HG03280 (cell line): ENCODE data around the gene SIPA1L3.

ENCODE experiments used
- ATAC-seq: cut with Tn5 transposase; IDR thresholded peaks from one replicate; pipeline ENCODE4 v1.9.1; 2021; ENCODE audit warnings: mild to moderate bottlenecking, moderate library complexity; ENCODE audit not compliant: unreplicated experiment

The SIPA1L3 gene

GRCh38 chr19:37994823-37995130 is 87.8 kb downstream of the SIPA1L3 start:
- ATAC-seq: no peak

DNA sequence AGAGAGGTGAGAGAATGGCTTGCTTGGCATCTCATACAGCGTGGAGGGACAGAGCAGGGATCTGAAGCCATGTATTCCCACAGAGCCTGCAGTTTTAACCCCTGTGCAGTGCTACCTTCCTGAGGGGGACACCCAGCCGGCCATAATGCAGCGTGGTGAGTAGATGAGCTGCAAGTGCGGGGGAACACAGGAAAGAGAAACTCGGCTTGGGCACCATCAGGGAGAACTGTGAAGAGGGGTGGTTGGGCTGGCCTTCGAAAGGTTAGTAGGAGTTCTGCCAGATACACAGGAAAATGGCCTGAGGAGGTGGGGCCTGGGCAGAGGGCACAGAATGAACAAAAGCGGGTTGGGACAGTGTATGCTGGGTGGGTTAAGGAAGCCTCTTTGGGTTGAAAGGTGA is 88.3 kb downstream of the SIPA1L3 start:
- ATAC-seq: no peak

DNA sequence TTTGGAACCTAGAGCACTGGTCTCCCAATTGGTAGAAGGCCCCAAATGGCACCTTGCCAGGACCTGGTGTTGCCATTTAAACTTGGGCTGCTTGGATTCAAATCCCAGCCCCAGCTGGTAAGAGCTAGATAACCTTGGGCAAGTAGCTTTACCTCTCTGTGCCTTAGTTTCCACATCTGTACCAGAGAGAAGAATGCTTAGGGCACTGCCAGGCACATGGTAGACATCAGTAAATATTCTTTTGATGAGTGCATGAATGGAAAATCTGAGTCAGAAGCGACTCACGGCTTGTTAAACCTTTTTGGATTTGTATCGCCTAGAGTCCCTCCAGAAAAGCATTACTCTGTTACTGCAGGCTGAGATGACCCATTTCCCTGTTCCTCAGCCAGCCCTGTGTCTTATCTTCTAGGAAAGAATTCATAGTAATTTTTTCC is 90.9 kb downstream of the SIPA1L3 start:
- ATAC-seq: no peak

- no peak for ATAC-seq
Measured at GRCh38 chr19:37998801-37999308, 91.8 kb downstream of the SIPA1L3 start.

GRCh38 chr19:37999309-38000213 is 92.6 kb downstream of the SIPA1L3 start:
- ATAC-seq: no peak

DNA sequence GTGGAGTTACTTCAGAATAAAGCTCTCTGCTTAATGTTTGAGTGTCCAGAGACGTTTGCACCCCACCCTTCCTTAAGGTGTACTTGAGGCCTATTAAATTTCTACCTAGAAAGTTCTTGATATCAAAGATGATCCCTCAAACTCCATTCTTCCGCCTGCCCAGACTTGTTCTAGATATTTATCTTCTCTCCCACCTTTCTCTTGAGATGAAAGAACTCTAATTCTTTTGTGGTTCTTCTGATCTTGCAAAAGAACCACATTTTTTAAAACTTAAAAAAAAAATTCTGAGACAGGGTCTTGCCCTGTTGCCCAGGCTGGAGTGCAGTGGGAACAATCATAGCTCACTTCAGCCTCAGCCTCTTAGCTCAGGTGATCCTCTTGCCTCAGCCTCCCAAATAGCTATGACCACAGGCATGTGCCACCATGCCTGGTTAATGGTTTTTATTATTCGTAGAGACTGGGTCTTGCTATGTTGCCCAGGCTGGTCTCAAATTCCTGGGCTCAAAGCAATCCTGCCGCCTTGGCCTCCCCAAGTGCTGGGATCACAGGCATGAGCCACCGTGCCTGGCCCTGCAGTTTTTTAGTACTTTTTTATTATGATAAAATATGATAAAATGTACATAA is 94.3 kb downstream of the SIPA1L3 start:
- no peak for ATAC-seq

GRCh38 chr19:38003438-38004185 is 96.6 kb downstream of the SIPA1L3 start:
- ATAC-seq: no peak

DNA sequence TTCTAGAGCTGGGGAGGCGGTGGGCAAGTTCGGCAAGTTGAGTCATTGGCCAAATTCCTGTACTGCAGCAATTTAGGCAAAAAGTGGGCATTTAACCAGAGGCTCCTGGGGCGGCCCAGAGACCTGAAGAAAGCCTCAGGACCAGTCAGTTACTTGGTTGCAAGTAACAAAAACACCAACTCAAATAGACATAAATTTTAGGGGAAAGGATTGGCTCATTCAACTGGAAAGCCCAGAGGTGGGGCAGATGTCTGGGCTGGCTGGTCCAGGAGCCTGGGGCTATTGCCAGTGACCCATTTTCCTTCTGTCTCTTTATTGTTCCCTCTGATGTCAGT is 97.1 kb downstream of the SIPA1L3 start:
- peak; percentile 31 for ATAC-seq

- peak; percentile 91 for ATAC-seq
Measured at GRCh38 chr19:38004521-38005223, 97.7 kb downstream of the SIPA1L3 start.

DNA sequence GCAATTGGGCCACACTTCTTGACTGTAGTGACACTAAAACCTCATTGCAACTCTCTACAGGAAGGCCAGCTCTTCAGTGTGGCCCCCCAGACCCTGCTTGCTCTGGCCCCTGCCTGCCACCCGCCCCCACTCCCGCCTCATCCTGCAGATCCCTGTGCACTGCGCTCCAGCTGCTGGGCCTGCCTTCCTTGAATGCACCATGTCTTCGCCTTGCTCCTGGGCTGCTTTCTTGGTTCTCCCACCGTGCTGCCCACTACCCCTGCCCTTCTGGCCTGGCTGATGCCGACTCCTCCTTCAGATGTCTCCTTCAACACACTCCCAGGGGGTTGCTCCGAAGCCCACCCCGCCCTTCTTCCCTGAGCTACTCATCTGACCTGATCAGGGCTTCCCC is 98.2 kb downstream of the SIPA1L3 start:
- no peak for ATAC-seq

- no peak for ATAC-seq
Measured at GRCh38 chr19:38006361-38007045, 99.5 kb downstream of the SIPA1L3 start.

DNA sequence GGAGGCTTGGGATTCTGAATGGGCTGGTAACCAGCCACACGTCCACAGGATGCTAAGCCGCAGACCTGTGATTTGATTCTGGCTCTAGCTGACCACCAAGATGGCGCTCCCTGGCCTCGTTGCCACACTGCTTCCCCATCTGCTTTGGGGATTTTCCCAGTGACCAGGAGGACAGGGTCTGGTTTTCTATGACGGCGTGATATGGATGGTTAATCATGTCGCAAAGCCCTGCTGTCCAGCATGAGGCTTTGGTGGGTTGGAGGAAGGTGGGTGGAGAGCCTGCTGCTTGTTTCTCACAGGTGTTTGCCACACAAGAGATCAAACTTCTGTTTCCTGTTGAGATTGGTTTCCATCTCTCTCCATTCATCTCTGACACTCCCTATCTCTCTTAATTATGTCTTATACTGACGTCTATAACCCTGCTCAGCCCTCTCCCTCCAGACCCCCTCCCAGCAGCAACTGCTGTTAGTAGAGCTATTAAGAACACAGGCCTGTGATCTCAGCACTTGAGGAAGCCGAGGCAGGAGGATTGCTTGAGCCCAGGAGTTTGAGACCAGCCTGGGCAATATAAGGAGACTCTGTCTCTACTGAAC is 102.7 kb downstream of the SIPA1L3 start:
- ATAC-seq: no peak

GRCh38 chr19:38011426-38011825 is 104.4 kb downstream of the SIPA1L3 start:
- ATAC-seq: no peak

DNA sequence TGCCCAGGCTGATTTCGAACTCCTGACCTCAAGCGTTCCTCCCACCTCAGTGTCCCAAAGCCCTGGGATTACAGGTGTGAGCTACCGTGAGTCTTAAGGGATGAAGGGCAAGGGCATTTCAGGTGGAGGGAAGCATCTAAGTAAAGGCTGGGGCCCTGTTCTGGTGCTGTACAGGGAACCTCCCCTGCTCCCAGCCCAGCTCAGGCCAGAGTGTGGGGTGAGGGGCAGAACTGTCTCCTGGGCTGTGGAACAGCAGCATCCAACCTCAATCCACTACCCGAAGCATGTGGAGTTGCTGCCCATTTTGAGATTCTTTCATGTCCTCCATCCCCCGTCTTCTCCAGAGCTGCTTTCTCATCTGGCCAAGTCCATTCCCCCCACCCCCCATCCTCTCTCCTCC is 105.3 kb downstream of the SIPA1L3 start:
- no peak for ATAC-seq

GRCh38 chr19:38012944-38013343 is 105.9 kb downstream of the SIPA1L3 start:
- ATAC-seq: no peak

DNA sequence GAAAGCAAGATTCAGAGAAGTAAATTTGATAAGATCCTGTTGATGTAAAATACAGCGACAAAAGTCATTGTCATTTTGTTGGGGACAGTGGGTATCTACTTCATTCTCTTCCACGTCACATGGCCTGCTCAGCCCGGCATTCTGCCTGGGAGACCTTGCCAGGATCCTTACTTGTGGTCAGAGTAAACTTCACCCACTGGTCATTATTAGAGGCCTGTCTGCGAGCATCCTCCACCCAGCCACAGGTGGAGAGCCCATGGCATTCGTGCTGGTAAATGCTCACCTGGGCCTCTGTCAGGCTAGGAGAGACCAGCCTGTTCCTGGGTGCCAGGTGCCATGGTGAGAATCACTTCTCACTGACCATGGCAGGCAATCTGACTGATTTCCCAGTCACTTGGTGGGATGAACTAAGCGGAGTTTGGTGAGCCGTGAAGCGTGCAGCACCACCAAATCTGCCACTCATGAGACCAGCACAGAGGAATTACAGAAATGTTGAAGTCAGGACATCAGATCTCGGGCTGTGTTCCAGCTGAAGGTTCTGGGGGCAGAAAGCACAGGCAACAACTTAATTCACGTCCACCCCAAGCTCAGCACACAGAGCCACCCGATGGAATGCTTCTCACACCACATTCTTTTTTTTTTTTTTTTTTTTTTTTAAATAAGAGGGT is 107.0 kb downstream of the SIPA1L3 start:
- ATAC-seq: no peak

- ATAC-seq: no peak
Measured at GRCh38 chr19:38015216-38015615, 108.2 kb downstream of the SIPA1L3 start.

DNA sequence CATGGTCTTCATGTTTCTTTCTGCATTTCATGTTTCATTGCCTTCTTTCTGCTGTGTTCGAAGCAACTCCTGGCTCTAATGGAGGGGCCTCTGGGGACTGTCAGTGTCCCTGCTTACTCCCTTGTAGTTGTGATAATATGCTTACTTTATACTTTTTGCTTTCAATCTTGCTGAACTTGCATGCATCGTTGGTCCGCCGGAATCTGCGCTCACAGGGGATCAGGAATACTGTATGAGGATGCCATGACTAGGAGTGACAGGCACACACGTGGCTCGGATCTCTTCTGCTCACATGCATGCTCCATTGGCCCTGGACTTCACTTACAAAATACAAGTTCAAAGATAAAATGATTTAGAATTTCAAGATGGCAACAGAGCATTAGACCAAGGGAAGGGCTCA is 108.8 kb downstream of the SIPA1L3 start:
- no peak for ATAC-seq

DNA sequence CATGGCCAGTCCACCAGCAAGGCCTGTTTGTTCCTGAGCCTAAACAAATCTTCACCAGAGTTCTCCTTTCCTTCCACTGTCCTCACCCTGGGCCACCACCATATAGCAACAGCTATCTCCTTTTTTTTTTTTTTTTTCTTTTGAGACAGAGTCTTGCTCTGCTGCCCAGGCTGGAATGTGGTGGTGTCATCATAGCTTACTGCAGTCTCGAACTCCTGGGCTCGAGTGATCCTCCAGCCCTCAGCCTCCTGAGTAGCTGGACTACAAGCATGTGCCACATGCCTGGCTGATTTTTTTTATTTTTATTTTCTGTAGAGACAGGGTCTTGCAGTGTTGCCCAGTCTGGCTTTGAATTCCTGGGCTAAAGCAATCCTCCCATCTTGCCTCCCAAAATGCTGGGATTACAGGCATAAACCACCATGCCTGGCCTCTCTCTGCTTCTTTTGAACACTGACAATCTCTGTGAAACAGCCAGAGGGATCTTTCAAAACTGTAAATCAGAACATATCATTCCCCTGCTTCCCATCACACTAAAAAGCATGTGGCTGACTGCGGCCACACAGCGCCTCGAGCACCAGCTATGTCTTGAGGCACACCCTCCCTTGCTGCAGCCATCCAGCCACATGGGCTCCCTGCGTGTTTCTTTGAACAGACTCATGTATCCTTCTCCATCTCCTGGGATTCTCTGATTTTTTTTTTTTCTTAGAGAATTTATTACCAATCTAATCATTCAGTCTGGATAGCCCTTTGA is 110.6 kb downstream of the SIPA1L3 start:
- ATAC-seq: no peak
